ENCODE measurements around the gene DTNA.

The DTNA gene

GRCh38 chr18:34928088-34928753 is 218.1 kb downstream of the DTNA start:
- Histone ChIP-seq H2AFZ (ENCODE audit: low read depth, low read length) (no peak overlapping the region), H3K79me2 (ENCODE audit: insufficient read depth, low read length) (no peaks in the 10 kb centered on the region), H3K4me3 (ENCODE audit: low read depth in 1 of 2, low read length in 2 of 2) (no peak overlapping the region), H3K4me2 (ENCODE audit: insufficient read depth, low read length) (no peak overlapping the region), H3K27me3 (ENCODE audit: insufficient read depth, low read length, poor library complexity) (peaks cover 3% of the 10 kb centered on the region), H3K9ac (ENCODE audit: low read depth, low read length) (no peak overlapping the region), H4K20me1 (ENCODE audit: insufficient read depth, low read length) (no peaks in the 10 kb centered on the region), H3K36me3 (ENCODE audit: insufficient read depth, low read length) (no peaks in the 10 kb centered on the region), H3K4me1 (ENCODE audit: insufficient read depth, low read length) (no peaks in the 10 kb centered on the region), H3K27ac (ENCODE audit: low read length) (no peak overlapping the region), H3K9me3 (ENCODE audit: insufficient read depth, low read length, severe bottlenecking) (no peaks in the 10 kb centered on the region)
- ATAC-seq (ENCODE audit: insufficient read depth, low read depth) (no peak), DNase-seq (no peak)
- TF ChIP-seq CTCF (IDR thresholded peaks at IDR 0.05; ENCODE audit: borderline replicate concordance, extremely low read depth, low read length, poor library complexity, severe bottlenecking) (no peak), EZH2 (IDR thresholded peaks at IDR 0.05; ENCODE audit: borderline replicate concordance, low read depth, low read length, severe bottlenecking) (no peak)

GRCh38 chr18:34928754-34929335 is 218.7 kb downstream of the DTNA start:
- H3K79me2 ChIP-seq (ENCODE audit: insufficient read depth, low read length): no peaks in the 10 kb centered on the region
- TF ChIP-seq EZH2 (IDR thresholded peaks at IDR 0.05; ENCODE audit: borderline replicate concordance, low read depth, low read length, severe bottlenecking) (no peak), CTCF (IDR thresholded peaks at IDR 0.05; ENCODE audit: borderline replicate concordance, extremely low read depth, low read length, poor library complexity, severe bottlenecking) (no peak)
- DNase-seq (no peak), ATAC-seq (ENCODE audit: insufficient read depth, low read depth) (no peak)
- H2AFZ ChIP-seq (ENCODE audit: low read depth, low read length): no peak overlapping the region
- H3K27me3 ChIP-seq (ENCODE audit: insufficient read depth, low read length, poor library complexity): peaks cover 3% of the 10 kb centered on the region
- H3K36me3 ChIP-seq (ENCODE audit: insufficient read depth, low read length): no peaks in the 10 kb centered on the region
- H3K4me3 ChIP-seq (ENCODE audit: low read depth in 1 of 2, low read length in 2 of 2): no peak overlapping the region
- H3K9me3 ChIP-seq (ENCODE audit: insufficient read depth, low read length, severe bottlenecking): no peaks in the 10 kb centered on the region
- H3K27ac ChIP-seq (ENCODE audit: low read length): no peak overlapping the region
- H3K4me2 ChIP-seq (ENCODE audit: insufficient read depth, low read length): no peak overlapping the region
- no peaks in the 10 kb centered on the region for H3K4me1 ChIP-seq (ENCODE audit: insufficient read depth, low read length)
- no peaks in the 10 kb centered on the region for H4K20me1 ChIP-seq (ENCODE audit: insufficient read depth, low read length)
- no peak overlapping the region for H3K9ac ChIP-seq (ENCODE audit: low read depth, low read length)

GRCh38 chr18:34929336-34929780 is 219.3 kb downstream of the DTNA start:
- DNase-seq: no peak
- H3K36me3 ChIP-seq (ENCODE audit: insufficient read depth, low read length): no peaks in the 10 kb centered on the region
- no peak for ATAC-seq (ENCODE audit: insufficient read depth, low read depth)
- no peak overlapping the region for H3K4me3 ChIP-seq (ENCODE audit: low read depth in 1 of 2, low read length in 2 of 2)
- no peaks in the 10 kb centered on the region for H3K4me1 ChIP-seq (ENCODE audit: insufficient read depth, low read length)
- no peak overlapping the region for H3K4me2 ChIP-seq (ENCODE audit: insufficient read depth, low read length)
- no peak overlapping the region for H3K9ac ChIP-seq (ENCODE audit: low read depth, low read length)
- no peak overlapping the region for H2AFZ ChIP-seq (ENCODE audit: low read depth, low read length)
- no peaks in the 10 kb centered on the region for H4K20me1 ChIP-seq (ENCODE audit: insufficient read depth, low read length)
- H3K79me2 ChIP-seq (ENCODE audit: insufficient read depth, low read length): no peaks in the 10 kb centered on the region
- no peak for TF ChIP-seq CTCF (IDR thresholded peaks at IDR 0.05; ENCODE audit: borderline replicate concordance, extremely low read depth, low read length, poor library complexity, severe bottlenecking)
- TF ChIP-seq EZH2 (IDR thresholded peaks at IDR 0.05; ENCODE audit: borderline replicate concordance, low read depth, low read length, severe bottlenecking): no peak
- peaks cover 3% of the 10 kb centered on the region for H3K27me3 ChIP-seq (ENCODE audit: insufficient read depth, low read length, poor library complexity)
- H3K9me3 ChIP-seq (ENCODE audit: insufficient read depth, low read length, severe bottlenecking): no peaks in the 10 kb centered on the region
- no peak overlapping the region for H3K27ac ChIP-seq (ENCODE audit: low read length)

Data from DND-41 (cell line).